Psoas muscle (tissue), 8 donors: Measurements from ENCODE around the gene OLA1. TPM values are rescaled to one million over a fixed set of nuclear protein-coding genes. Genes with fewer than 3 reads are reported as not detected.

Experiments used
- ATAC-seq, 4 donors: fragments of 200-7000 bp; cut with Tn5 transposase; one replicate each; pipeline ENCODE4 v1.9.1; 2020; ENCODE audit warnings: moderate library complexity in 3 of 4, mild to moderate bottlenecking in 2 of 4
- DNase-seq, 2 donors: peaks; one replicate each; pipeline ENCODE4 v3.0.0-alpha.2; 2020
- H3K27ac ChIP-seq: fragments of 200-600 bp; one replicate; pipeline ENCODE4 v1.8.0; 2022
- H3K27me3 ChIP-seq, 3 donors: fragments of 200-600 bp in 1 of 3; one replicate each; pipeline versions ENCODE4 v1.6.1 to v1.8.0; 2013 to 2022; ENCODE audit warnings: low read length in 2 of 3, mild to moderate bottlenecking in 2 of 3, moderate library complexity in 1 of 3; ENCODE audit not compliant: insufficient read depth in 3 of 3
- H3K36me3 ChIP-seq, 2 donors: fragments of 200-600 bp in 1 of 2; one replicate each; pipeline versions ENCODE4 v1.6.1 to v1.8.0; 2013 to 2022; ENCODE audit warnings: low read depth in 1 of 2, mild to moderate bottlenecking in 1 of 2, moderate library complexity in 1 of 2; ENCODE audit not compliant: insufficient read depth in 1 of 2
- H3K4me1 ChIP-seq: fragments of 200-600 bp; one replicate; pipeline ENCODE4 v1.8.0; 2022
- H3K4me3 ChIP-seq: fragments of 200-600 bp; one replicate; pipeline ENCODE4 v1.8.0; 2022; ENCODE audit warnings: mild to moderate bottlenecking
- H3K9me3 ChIP-seq: fragments of 200-600 bp; one replicate; pipeline ENCODE4 v1.8.0; 2022
- WGBS, 3 donors: extraction: QIAGEN DNeasy Blood & Tissue Kit; methylation state at CpG; one replicate each; pipeline versions ENCODE4 v1.1.6 to v1.1.7; 2013; 5-methylcytosine and 5-hydroxymethylcytosine counted together
- intact Hi-C, 2 donors: fragments of 100-400 bp; cut with DNase I; formaldehyde crosslinking; loops; one replicate each; pipeline versions ENCODE4 v1.11.0 to v1.14.2; 2022
- polyA plus RNA-seq, 3 donors: library from polyadenylated mRNA; stranded (reverse); fragments of 200-250 nt; gene quantifications; one replicate each; pipeline ENCODE4 v1.2.3, GENCODE V29; 2013
- total RNA-seq, 4 donors: library from RNA; stranded (reverse); fragmentation: NEBNext Ultra II Directional in 2 of 4; extraction: Animal tissue kit (Norgen Biotek cat#: 25700) in 2 of 4; gene quantifications; one replicate each; pipeline versions ENCODE4 v1.2.1 to v1.2.4, GENCODE V29; 2021 to 2023
- TF ChIP-seq, protein P1 (sequence below): fragments of 200-600 bp; IDR thresholded peaks from one replicate; pipeline ENCODE4 v1.8.0; 2022; ENCODE audit warnings: antibody characterized with exemption
- donor health status: healthy with polysubstance abuse.
- donor health status: DM: no; HTN: no; CAD: no; lungs with moderate emphysema.
- donor health status: Bipolar disorder and iron deficiency.
- donor health status: healthy.
- donor health status: DM: yes; HTN: yes; CAD: no.
- donor health status: DM: no; HTN: no; CAD: no.
- donor health status: DM: no; HTN: no; CAD: no.
- donor health status: DM: yes; HTN: yes; CAD: no.

Gene OLA1
- total and polyA plus RNA-seq, 7 donors = 86.8 to 125 (median 112) TPM

DNA sequence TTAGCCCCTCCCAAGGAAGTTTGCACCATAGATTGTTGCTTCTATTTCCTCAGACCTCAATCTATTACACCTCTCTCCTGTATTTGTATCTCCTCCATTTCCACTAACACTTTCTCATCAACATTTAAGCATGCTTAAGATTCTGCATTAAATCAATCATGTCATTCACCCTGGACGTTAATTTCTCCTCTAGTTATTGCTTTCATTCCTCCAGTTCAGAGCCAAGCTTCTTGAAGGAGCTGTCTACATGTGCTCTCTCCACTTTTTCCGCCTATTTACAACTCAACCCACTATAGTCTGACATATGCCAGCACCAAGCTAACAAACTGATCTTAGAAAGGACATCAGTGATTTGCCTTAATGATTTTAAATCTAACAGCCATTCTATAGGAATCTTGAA is 99.5 kb downstream of the OLA1 start:
- no peak for ATAC-seq
- Histone ChIP-seq H3K36me3 (no peaks in the 10 kb centered on the region), H3K9me3 (no peaks in the 10 kb centered on the region), H3K4me1 (no peaks in the 10 kb centered on the region), H3K4me3 (no peak overlapping the region), H3K27ac (no peak overlapping the region), H3K27me3 (no peaks in the 10 kb centered on the region)
- 81 to 85% (median 82%) methylated on average over 2 of the region's 2 CpGs for WGBS, 3 donors
- TF ChIP-seq, protein P1, sequence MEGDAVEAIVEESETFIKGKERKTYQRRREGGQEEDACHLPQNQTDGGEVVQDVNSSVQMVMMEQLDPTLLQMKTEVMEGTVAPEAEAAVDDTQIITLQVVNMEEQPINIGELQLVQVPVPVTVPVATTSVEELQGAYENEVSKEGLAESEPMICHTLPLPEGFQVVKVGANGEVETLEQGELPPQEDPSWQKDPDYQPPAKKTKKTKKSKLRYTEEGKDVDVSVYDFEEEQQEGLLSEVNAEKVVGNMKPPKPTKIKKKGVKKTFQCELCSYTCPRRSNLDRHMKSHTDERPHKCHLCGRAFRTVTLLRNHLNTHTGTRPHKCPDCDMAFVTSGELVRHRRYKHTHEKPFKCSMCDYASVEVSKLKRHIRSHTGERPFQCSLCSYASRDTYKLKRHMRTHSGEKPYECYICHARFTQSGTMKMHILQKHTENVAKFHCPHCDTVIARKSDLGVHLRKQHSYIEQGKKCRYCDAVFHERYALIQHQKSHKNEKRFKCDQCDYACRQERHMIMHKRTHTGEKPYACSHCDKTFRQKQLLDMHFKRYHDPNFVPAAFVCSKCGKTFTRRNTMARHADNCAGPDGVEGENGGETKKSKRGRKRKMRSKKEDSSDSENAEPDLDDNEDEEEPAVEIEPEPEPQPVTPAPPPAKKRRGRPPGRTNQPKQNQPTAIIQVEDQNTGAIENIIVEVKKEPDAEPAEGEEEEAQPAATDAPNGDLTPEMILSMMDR = no peak
- no peak for DNase-seq
- intact Hi-C loops = no loop called here

DNA sequence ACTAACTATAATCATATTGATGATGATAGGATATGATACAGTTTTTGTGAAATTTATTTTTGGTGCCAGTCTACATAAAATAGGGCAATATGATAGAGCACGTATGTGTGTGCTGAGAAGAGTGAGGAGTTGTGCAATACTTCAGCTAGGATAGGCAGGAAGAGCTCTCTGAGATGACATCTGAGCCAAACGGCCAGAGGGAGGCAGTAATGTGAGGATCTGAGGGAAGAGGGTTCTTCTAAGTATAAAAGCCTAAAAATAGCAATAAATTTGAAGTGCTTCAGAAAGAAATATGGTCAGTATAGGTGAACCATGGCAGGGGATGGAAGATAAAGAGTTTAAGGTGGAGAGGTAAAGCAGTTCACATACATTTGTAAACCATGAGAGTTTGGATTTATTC is 102.5 kb downstream of the OLA1 start:
- intact Hi-C loops = no loop called here
- WGBS, 3 donors = 52 to 66% (median 62%) methylated on average over 2 of the region's 2 CpGs
- no peak for DNase-seq
- H3K36me3 ChIP-seq = no peaks in the 10 kb centered on the region
- no peaks in the 10 kb centered on the region for H3K4me1 ChIP-seq
- no peak for ATAC-seq
- H3K9me3 ChIP-seq = no peaks in the 10 kb centered on the region
- H3K27ac ChIP-seq = no peak overlapping the region
- H3K27me3 ChIP-seq = no peaks in the 10 kb centered on the region
- TF ChIP-seq, protein P1 = no peak
- no peak overlapping the region for H3K4me3 ChIP-seq

DNA sequence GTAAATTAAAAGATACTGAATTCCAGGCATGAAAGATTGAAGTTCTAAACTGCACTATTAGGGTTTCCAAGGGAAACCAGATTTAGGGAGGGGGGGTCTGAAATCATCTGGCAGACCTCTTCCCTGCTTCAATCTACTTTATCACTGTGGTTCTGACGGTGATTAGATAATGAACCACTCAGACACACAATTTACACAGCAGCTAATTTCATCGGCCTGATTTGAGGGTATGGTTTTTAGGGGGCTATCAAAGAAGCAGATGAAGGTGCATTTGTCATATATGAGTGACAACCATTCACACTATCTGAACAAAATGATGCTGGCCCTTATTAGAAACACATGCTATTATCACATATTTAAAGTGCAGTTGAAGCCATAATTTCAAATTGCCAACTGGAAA is 106.0 kb downstream of the OLA1 start:
- 91 to 93% (median 92%) methylated on average over 2 of the region's 2 CpGs for WGBS, 3 donors

DNA sequence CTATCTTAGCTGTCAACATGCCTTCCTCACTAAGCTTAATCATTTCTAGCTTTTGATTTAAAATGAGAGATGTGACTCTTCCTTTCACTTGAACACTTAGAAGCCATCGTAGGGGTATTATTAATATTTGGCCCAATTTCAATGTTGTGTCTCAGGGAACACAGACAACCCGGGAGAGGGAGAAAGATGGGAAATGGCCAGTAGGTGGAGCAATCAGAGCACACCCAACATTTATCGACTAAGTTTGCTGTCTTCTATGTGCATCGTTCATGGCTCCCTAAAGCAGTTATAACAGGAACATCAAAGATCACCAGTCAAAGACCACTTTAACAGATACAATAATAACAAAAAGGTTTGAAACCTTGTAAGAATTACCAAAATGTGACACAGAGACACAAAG is 110.2 kb downstream of the OLA1 start:
- WGBS, 3 donors = 76 to 80% (median 79%) methylated on average over 4 of the region's 4 CpGs
- DNase-seq (no peak), ATAC-seq (no peak)
- peaks cover 3 to 4% of the 10 kb centered on the region in 2 donors for H3K36me3 ChIP-seq
- TF ChIP-seq, protein P1 = peak; percentile 11
- H3K27me3 ChIP-seq = no peaks in the 10 kb centered on the region
- H3K4me1 ChIP-seq = no peaks in the 10 kb centered on the region
- H3K4me3 ChIP-seq = no peak overlapping the region
- intact Hi-C loops = no loop called here
- no peaks in the 10 kb centered on the region for H3K9me3 ChIP-seq
- H3K27ac ChIP-seq = no peak overlapping the region

More for the DNA sequence above, 106.0 kb downstream of the OLA1 start:
- no peak overlapping the region for H3K4me3 ChIP-seq
- intact Hi-C loops = no loop called here
- no peak for DNase-seq
- no peak for ATAC-seq
- H3K9me3 ChIP-seq = no peaks in the 10 kb centered on the region
- H3K36me3 ChIP-seq = peaks cover 3 to 4% of the 10 kb centered on the region in 2 donors
- no peaks in the 10 kb centered on the region for H3K27me3 ChIP-seq
- TF ChIP-seq, protein P1 = no peak
- H3K27ac ChIP-seq = no peak overlapping the region
- no peaks in the 10 kb centered on the region for H3K4me1 ChIP-seq

DNA sequence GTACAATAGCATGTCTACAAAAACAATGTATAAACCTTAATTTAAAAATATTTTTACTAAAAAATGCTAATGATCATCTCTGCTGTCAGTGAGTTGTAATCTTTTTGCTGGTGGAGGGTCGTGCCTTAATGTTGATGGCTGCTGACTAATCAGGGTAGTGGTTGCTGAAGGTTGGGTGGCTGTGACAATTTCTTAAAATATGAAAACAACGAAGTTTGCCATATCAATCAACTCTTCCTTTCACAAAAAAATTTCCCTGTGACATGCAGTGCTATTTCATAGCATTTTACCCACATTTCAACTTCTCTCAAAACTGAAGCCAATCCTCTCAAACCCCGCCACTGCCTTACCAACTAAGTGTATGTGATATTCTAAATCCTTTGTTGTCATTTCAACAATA is 112.4 kb downstream of the OLA1 start:
- intact Hi-C loops = no loop called here
- no peak for DNase-seq
- TF ChIP-seq, protein P1 = no peak

More for the DNA sequence above, 112.4 kb downstream of the OLA1 start:
- no peaks in the 10 kb centered on the region for H3K27me3 ChIP-seq
- ATAC-seq = no peak
- H3K4me1 ChIP-seq = no peaks in the 10 kb centered on the region
- peaks cover 3 to 4% of the 10 kb centered on the region in 2 donors for H3K36me3 ChIP-seq
- H3K27ac ChIP-seq = no peak overlapping the region
- WGBS, 3 donors = 97 to 98% (median 97%) methylated on average over 3 of the region's 3 CpGs
- no peaks in the 10 kb centered on the region for H3K9me3 ChIP-seq
- H3K4me3 ChIP-seq = no peak overlapping the region
